Fibroblast of lung (primary cell): Measurements from ENCODE around the gene PNLIP. TPM values are rescaled to one million over a fixed set of nuclear protein-coding genes. Genes with fewer than 3 reads are reported as not detected.

ENCODE experiments used
- DNase-seq, 2 donors: peaks; one replicate each; pipeline versions ENCODE4 v3.0.0 to v3.0.0-alpha.2; 2010; ENCODE audit warnings: low read depth in 2 of 2
- H2AFZ ChIP-seq: 2 replicates; pipeline ENCODE4 v1.5.1; 2012; ENCODE audit warnings: low read length, control low read depth, inconsistent platforms
- H3K27ac ChIP-seq: 2 replicates; pipeline ENCODE4 v1.5.1; 2011; ENCODE audit warnings: low read length, control low read depth; ENCODE audit not compliant: insufficient read depth
- H3K27me3 ChIP-seq: 2 replicates; pipeline ENCODE4 v1.5.1; 2011; ENCODE audit warnings: mild to moderate bottlenecking, low read length; ENCODE audit not compliant: control insufficient read depth, insufficient read depth
- H3K36me3 ChIP-seq: 2 replicates; pipeline ENCODE4 v1.5.1; 2011; ENCODE audit warnings: low read length; ENCODE audit not compliant: control insufficient read depth, insufficient read depth
- H3K4me1 ChIP-seq: 2 replicates; pipeline ENCODE4 v1.5.1; 2011; ENCODE audit warnings: low read length; ENCODE audit not compliant: control insufficient read depth, insufficient read depth; ENCODE audit errors: extremely low read depth
- H3K4me2 ChIP-seq: 2 replicates; pipeline ENCODE4 v1.5.1; 2011; ENCODE audit warnings: low read length, control low read depth; ENCODE audit not compliant: insufficient read depth; ENCODE audit errors: extremely low read depth
- H3K4me3 ChIP-seq, 4 experiments: fragments of 200-600 bp in 1 of 4; sonication (generic) in 1 of 4; replicated peaks in 1 of 4; 2 replicates each; pipeline ENCODE4 v1.5.1; 2011 to 2016; ENCODE audit warnings: low read length in 4 of 4, low read depth in 3 of 4, mild to moderate bottlenecking in 3 of 4, control low read depth in 2 of 4, inconsistent platforms in 1 of 4, mixed read lengths in 1 of 4; ENCODE audit not compliant: insufficient read depth in 1 of 4; ENCODE audit errors: control extremely low read depth in 1 of 4
- H3K79me2 ChIP-seq: 2 replicates; pipeline ENCODE4 v1.5.1; 2012; ENCODE audit warnings: mild to moderate bottlenecking, low read length, inconsistent platforms; ENCODE audit not compliant: control insufficient read depth, insufficient read depth
- H3K9ac ChIP-seq: 2 replicates; pipeline ENCODE4 v1.5.1; 2011; ENCODE audit warnings: mild to moderate bottlenecking, low read length, control low read depth; ENCODE audit not compliant: insufficient read depth
- H3K9me3 ChIP-seq: 2 replicates; pipeline ENCODE4 v1.5.1; 2012; ENCODE audit warnings: low read depth, low read length; ENCODE audit not compliant: control insufficient read depth, insufficient read depth
- H4K20me1 ChIP-seq: 2 replicates; pipeline ENCODE4 v1.5.1; 2011; ENCODE audit warnings: low read length; ENCODE audit not compliant: control insufficient read depth, insufficient read depth; ENCODE audit errors: extremely low read depth
- EZH2 ChIP-seq: IDR thresholded peaks from 2 replicates; pipeline ENCODE4 v1.5.1; 2012; ENCODE audit warnings: low read length, control low read depth, mild to moderate bottlenecking; ENCODE audit errors: missing control alignments
- polyA plus RNA-seq, 2 donors: library from polyadenylated mRNA; depleted of rRNA in 1 of 2; stranded (reverse) in 1 of 2; unstranded in 1 of 2; fragments of >200 nt; gene quantifications; 2 replicates each; pipeline ENCODE4 v1.2.1, GENCODE V29; 2011 to 2012; ENCODE audit warnings: missing spikeins in 1 of 2
- total RNA-seq: library from RNA; depleted of rRNA; stranded (reverse); fragments of >200 nt; gene quantifications from 2 replicates; pipeline ENCODE4 v1.2.1, GENCODE V29; 2014
- TF ChIP-seq, protein P1 (sequence below), 2 donors: IDR thresholded peaks in 1 of 2; conservative IDR thresholded peaks in 1 of 2; 1 replicate in 1 of 2; 2 replicates in 1 of 2; pipeline ENCODE4 v1.5.1; 2011 to 2012; ENCODE audit warnings: low read length in 2 of 2, control low read depth in 1 of 2, inconsistent platforms in 1 of 2, low read depth in 1 of 2, mild to moderate bottlenecking in 1 of 2

The PNLIP gene
- total and polyA plus RNA-seq, 2 donors (not counting 1 experiment from before 2014, with no cell fraction given): not detected

DNA sequence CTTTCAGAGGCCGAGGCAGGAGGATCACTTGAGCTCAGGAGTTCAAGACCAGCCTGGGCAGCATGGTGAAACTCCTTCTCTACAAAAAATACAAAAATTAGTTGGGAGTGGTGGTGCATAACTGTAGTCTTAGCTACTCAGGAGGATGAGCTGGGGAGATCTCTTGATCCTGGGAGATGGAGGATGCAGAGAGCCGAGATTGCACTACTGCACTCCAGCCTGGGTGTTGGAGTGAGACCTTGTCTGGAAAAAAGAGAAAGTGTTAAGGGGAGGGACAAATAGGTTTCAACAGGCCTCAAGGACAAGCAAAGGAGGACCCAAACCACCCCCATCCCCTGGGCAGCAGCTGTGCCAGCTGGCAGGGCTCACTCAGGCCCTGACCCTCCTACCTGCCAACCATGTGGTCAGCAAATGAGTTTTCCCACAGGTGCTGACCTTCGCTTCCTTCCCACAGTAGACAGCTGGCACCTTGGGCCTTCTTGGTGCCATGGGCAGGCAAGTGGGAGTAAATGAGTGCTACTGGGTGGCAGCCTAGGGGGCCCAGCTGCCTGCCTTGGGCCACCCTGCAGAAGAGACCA lies 69.6 kb downstream of the PNLIP start:
- no peak for DNase-seq
- no peaks in the 10 kb centered on the region for H3K4me1 ChIP-seq
- no peaks in the 10 kb centered on the region for H4K20me1 ChIP-seq
- no peaks in the 10 kb centered on the region for H3K27me3 ChIP-seq
- H3K9me3 ChIP-seq: no peaks in the 10 kb centered on the region
- no peak overlapping the region for H3K27ac ChIP-seq
- TF ChIP-seq, protein P1, sequence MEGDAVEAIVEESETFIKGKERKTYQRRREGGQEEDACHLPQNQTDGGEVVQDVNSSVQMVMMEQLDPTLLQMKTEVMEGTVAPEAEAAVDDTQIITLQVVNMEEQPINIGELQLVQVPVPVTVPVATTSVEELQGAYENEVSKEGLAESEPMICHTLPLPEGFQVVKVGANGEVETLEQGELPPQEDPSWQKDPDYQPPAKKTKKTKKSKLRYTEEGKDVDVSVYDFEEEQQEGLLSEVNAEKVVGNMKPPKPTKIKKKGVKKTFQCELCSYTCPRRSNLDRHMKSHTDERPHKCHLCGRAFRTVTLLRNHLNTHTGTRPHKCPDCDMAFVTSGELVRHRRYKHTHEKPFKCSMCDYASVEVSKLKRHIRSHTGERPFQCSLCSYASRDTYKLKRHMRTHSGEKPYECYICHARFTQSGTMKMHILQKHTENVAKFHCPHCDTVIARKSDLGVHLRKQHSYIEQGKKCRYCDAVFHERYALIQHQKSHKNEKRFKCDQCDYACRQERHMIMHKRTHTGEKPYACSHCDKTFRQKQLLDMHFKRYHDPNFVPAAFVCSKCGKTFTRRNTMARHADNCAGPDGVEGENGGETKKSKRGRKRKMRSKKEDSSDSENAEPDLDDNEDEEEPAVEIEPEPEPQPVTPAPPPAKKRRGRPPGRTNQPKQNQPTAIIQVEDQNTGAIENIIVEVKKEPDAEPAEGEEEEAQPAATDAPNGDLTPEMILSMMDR (conservative IDR thresholded peaks at IDR 0.05 in 1 of 2, IDR thresholded peaks at IDR 0.05 in 1 of 2; ENCODE audit: low read depth in 1 of 2, low read length in 2 of 2): no peak
- no peak for TF ChIP-seq EZH2
- H3K36me3 ChIP-seq: no peaks in the 10 kb centered on the region
- H3K9ac ChIP-seq: no peak overlapping the region
- H2AFZ ChIP-seq: no peak overlapping the region
- no peak overlapping the region for H3K4me2 ChIP-seq
- H3K79me2 ChIP-seq: no peaks in the 10 kb centered on the region
- no peak overlapping the region for H3K4me3 ChIP-seq

Other genes with a start within 250 kb of the PNLIP start
- not detected in 2 replicates for gene CCDC172, start 221.5 kb upstream of the PNLIP start, total RNA-seq
- gene CCDC172, start 221.5 kb upstream of the PNLIP start, polyA plus RNA-seq: not detected in 2 replicates
- gene PNLIPRP3, start 118.1 kb upstream of the PNLIP start, total RNA-seq: not detected in 2 replicates
- gene PNLIPRP3, start 118.1 kb upstream of the PNLIP start, polyA plus RNA-seq: not detected in 2 replicates
- not detected in 2 replicates for gene PNLIPRP1, start 45.0 kb downstream of the PNLIP start, total RNA-seq
- not detected in 2 replicates for gene PNLIPRP1, start 45.0 kb downstream of the PNLIP start, polyA plus RNA-seq
- gene PNLIPRP2, start 75.0 kb downstream of the PNLIP start, total RNA-seq: not detected in 2 replicates
- not detected in 2 replicates for gene PNLIPRP2, start 75.0 kb downstream of the PNLIP start, polyA plus RNA-seq
- 9.5 and 15.7 TPM in 2 replicates for gene HSPA12A, start 196.6 kb downstream of the PNLIP start, total RNA-seq
- gene HSPA12A, start 196.6 kb downstream of the PNLIP start, polyA plus RNA-seq: 14.4 and 16.9 TPM in 2 replicates